Loucy (cell line): ENCODE measurements around the gene AACS.

Experiments used
- H2AFZ ChIP-seq: fragments of 200-600 bp; sonication (generic); 2 replicates; pipeline ENCODE4 v1.6.0; 2016; ENCODE audit warnings: antibody characterized with exemption, mild to moderate bottlenecking, low read length, moderate library complexity
- H3F3A ChIP-seq: fragments of 200-600 bp; 2 replicates; pipeline ENCODE4 v1.6.0; 2016; ENCODE audit warnings: antibody characterized with exemption, low read depth, mild to moderate bottlenecking
- H3K27me3 ChIP-seq: fragments of 200-600 bp; sonication (generic); 2 replicates; pipeline ENCODE4 v1.6.1; 2014; ENCODE audit warnings: low read length, mild to moderate bottlenecking; ENCODE audit not compliant: insufficient read depth, poor library complexity, severe bottlenecking
- H3K36me3 ChIP-seq: fragments of 200-600 bp; sonication (generic); 2 replicates; pipeline ENCODE4 v1.6.1; 2016; ENCODE audit warnings: low read length; ENCODE audit not compliant: insufficient read depth
- H3K4me1 ChIP-seq: fragments of 200-600 bp; sonication (generic); 2 replicates; pipeline ENCODE4 v1.5.1; 2014; ENCODE audit warnings: low read length, mild to moderate bottlenecking; ENCODE audit not compliant: insufficient read depth, poor library complexity, severe bottlenecking
- H3K4me2 ChIP-seq: fragments of 200-600 bp; sonication (generic); 2 replicates; pipeline ENCODE4 v1.6.0; 2014; ENCODE audit warnings: antibody characterized with exemption, low read length, low read depth, mild to moderate bottlenecking; ENCODE audit not compliant: poor library complexity, severe bottlenecking
- H3K4me3 ChIP-seq: fragments of 200-600 bp; sonication (generic); 2 replicates; pipeline ENCODE4 v1.5.1; 2014; ENCODE audit warnings: low read length, mild to moderate bottlenecking, mixed read lengths; ENCODE audit not compliant: poor library complexity, severe bottlenecking
- H3K79me2 ChIP-seq: fragments of 200-600 bp; sonication (generic); 2 replicates; pipeline ENCODE4 v1.6.1; 2014; ENCODE audit warnings: low read length; ENCODE audit not compliant: insufficient read depth
- H3K9ac ChIP-seq: fragments of 200-600 bp; sonication (generic); 2 replicates; pipeline ENCODE4 v1.6.0; 2014; ENCODE audit warnings: mild to moderate bottlenecking, low read depth, low read length, moderate library complexity; ENCODE audit not compliant: poor library complexity, severe bottlenecking
- H3K9me2 ChIP-seq: fragments of 200-600 bp; sonication (generic); replicated peaks from 2 replicates; pipeline ENCODE4 v1.6.1; 2016; ENCODE audit warnings: low read depth, low read length, mixed read lengths
- H3K9me3 ChIP-seq: fragments of 200-600 bp; sonication (generic); 2 replicates; pipeline ENCODE4 v1.6.1; 2014; ENCODE audit warnings: mild to moderate bottlenecking, antibody characterized with exemption, low read length, low read depth; ENCODE audit not compliant: insufficient read depth
- H4K20me1 ChIP-seq: fragments of 200-600 bp; sonication (generic); 2 replicates; pipeline ENCODE4 v1.6.0; 2014; ENCODE audit warnings: antibody characterized with exemption, low read length, mild to moderate bottlenecking; ENCODE audit not compliant: insufficient read depth, poor library complexity, severe bottlenecking
- EZH2phosphoT487 ChIP-seq: fragments of 200-600 bp; IDR thresholded peaks from 2 replicates; pipeline ENCODE4 v1.6.1; 2018; ENCODE audit warnings: antibody characterized with exemption, mild to moderate bottlenecking, moderate library complexity, borderline replicate concordance
- TF ChIP-seq, protein P1 (sequence below): fragments of 200-600 bp; sonication (generic); conservative IDR thresholded peaks from 2 replicates; pipeline ENCODE4 v1.5.1; 2014; ENCODE audit warnings: mild to moderate bottlenecking, antibody characterized with exemption, low read length

AACS gene

GRCh38 chr12:125132698-125133400, 67.6 kb downstream of the AACS start:
- Histone ChIP-seq H3K79me2 (no peaks in the 10 kb centered on the region), H3K36me3 (peaks cover 20% of the 10 kb centered on the region; the same call in 1 of the 2 replicates)
- TF ChIP-seq, protein P1, sequence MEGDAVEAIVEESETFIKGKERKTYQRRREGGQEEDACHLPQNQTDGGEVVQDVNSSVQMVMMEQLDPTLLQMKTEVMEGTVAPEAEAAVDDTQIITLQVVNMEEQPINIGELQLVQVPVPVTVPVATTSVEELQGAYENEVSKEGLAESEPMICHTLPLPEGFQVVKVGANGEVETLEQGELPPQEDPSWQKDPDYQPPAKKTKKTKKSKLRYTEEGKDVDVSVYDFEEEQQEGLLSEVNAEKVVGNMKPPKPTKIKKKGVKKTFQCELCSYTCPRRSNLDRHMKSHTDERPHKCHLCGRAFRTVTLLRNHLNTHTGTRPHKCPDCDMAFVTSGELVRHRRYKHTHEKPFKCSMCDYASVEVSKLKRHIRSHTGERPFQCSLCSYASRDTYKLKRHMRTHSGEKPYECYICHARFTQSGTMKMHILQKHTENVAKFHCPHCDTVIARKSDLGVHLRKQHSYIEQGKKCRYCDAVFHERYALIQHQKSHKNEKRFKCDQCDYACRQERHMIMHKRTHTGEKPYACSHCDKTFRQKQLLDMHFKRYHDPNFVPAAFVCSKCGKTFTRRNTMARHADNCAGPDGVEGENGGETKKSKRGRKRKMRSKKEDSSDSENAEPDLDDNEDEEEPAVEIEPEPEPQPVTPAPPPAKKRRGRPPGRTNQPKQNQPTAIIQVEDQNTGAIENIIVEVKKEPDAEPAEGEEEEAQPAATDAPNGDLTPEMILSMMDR, result no peak
- TF ChIP-seq EZH2phosphoT487, result no peak

DNA sequence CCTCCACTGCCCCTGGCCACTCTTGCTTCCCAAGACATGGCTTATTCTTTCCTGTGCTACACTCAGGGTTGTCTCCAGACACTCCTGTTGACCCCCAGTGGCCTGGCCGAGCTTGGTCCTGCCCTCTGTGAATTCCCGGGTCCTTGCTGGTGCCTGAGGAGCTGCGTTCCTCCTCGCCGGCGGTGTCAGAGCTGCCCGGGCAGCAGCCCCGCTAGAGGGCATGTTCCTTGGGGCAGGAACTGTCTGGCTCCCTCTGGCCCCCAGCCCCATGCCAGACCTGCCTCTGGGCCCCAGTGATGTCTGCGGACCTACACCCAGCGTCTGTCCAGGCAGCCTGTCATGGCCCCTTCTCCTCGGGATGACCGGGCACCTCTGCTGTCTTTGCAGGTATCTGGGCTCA, 68.4 kb downstream of the AACS start:
- Histone ChIP-seq H3K9me3 (no peaks in the 10 kb centered on the region), H3K36me3 (peaks cover 25% of the 10 kb centered on the region; the same call in 1 of the 2 replicates), H3K9me2 (no peaks in the 10 kb centered on the region), H3K27me3 (no peaks in the 10 kb centered on the region), H3F3A (no peaks in the 10 kb centered on the region), H4K20me1 (no peaks in the 10 kb centered on the region), H3K79me2 (no peaks in the 10 kb centered on the region), H2AFZ (no peak overlapping the region), H3K4me1 (no peaks in the 10 kb centered on the region), H3K4me2 (no peak overlapping the region), H3K4me3 (no peak overlapping the region), H3K9ac (no peak overlapping the region)
- TF ChIP-seq EZH2phosphoT487, result no peak
- TF ChIP-seq, protein P1, result no peak

More at GRCh38 chr12:125132698-125133400, 67.6 kb downstream of the AACS start:
- H3K9me3 ChIP-seq, result no peaks in the 10 kb centered on the region
- H3K4me2 ChIP-seq, result no peak overlapping the region
- H3K4me1 ChIP-seq, result no peaks in the 10 kb centered on the region
- H3F3A ChIP-seq, result no peaks in the 10 kb centered on the region
- no peaks in the 10 kb centered on the region for H3K27me3 ChIP-seq
- no peak overlapping the region for H3K4me3 ChIP-seq
- H4K20me1 ChIP-seq, result no peaks in the 10 kb centered on the region
- H2AFZ ChIP-seq, result no peak overlapping the region
- no peak overlapping the region for H3K9ac ChIP-seq
- no peaks in the 10 kb centered on the region for H3K9me2 ChIP-seq

GRCh38 chr12:125134576-125134975, 69.3 kb downstream of the AACS start:
- no peak for TF ChIP-seq EZH2phosphoT487
- TF ChIP-seq, protein P1, result no peak
- Histone ChIP-seq H3K4me1 (no peaks in the 10 kb centered on the region), H3K79me2 (no peaks in the 10 kb centered on the region), H3F3A (no peaks in the 10 kb centered on the region), H3K9ac (no peak overlapping the region), H3K36me3 (peaks cover 17% of the 10 kb centered on the region; the same call in 1 of the 2 replicates), H3K4me3 (no peak overlapping the region), H2AFZ (no peak overlapping the region), H3K9me3 (no peaks in the 10 kb centered on the region), H3K27me3 (no peaks in the 10 kb centered on the region), H4K20me1 (no peaks in the 10 kb centered on the region), H3K9me2 (no peaks in the 10 kb centered on the region), H3K4me2 (no peak overlapping the region)
